GM21576 (cell line): ENCODE data around the gene CD3D.
"Not testable (repeated sequence)": the region's sequence is repeated elsewhere in the genome, so short reads cannot be mapped to it uniquely, and the experiment has no call there.

ENCODE experiments used
- ATAC-seq: cut with Tn5 transposase; IDR thresholded peaks from one replicate; pipeline ENCODE4 v1.9.1; 2021; ENCODE audit warnings: mild to moderate bottlenecking, moderate library complexity; ENCODE audit not compliant: unreplicated experiment

Gene CD3D

GRCh38 chr11:118339281-118339961 lies 3.1 kb downstream of the CD3D start:
- ATAC-seq = no peak

- ATAC-seq = no peak
These were observed 3.9 kb downstream of the CD3D start for GRCh38 chr11:118338637-118339061.

- no peak for ATAC-seq
These were observed 7.8 kb downstream of the CD3D start for GRCh38 chr11:118334745-118335144.

- no peak for ATAC-seq
These were observed 13.8 kb downstream of the CD3D start for GRCh38 chr11:118328745-118329144.

GRCh38 chr11:118325283-118325682 lies 17.2 kb downstream of the CD3D start:
- ATAC-seq = no peak

- no peak for ATAC-seq
These were observed 19.8 kb downstream of the CD3D start for GRCh38 chr11:118322721-118323120.

- no peak for ATAC-seq
These were observed 21.0 kb downstream of the CD3D start for GRCh38 chr11:118321386-118322082.

GRCh38 chr11:118320515-118320914 lies 22.0 kb downstream of the CD3D start:
- no peak for ATAC-seq

GRCh38 chr11:118319337-118319707 lies 23.2 kb downstream of the CD3D start:
- no peak for ATAC-seq

GRCh38 chr11:118318581-118319336 lies 23.7 kb downstream of the CD3D start:
- ATAC-seq = no peak

GRCh38 chr11:118318124-118318523 lies 24.4 kb downstream of the CD3D start:
- ATAC-seq = no peak

- ATAC-seq = no peak
These were observed 27.5 kb downstream of the CD3D start for GRCh38 chr11:118314988-118315411.

- ATAC-seq = no peak
These were observed 29.3 kb downstream of the CD3D start for GRCh38 chr11:118313242-118313641.

- ATAC-seq = no peak
These were observed 30.2 kb downstream of the CD3D start for GRCh38 chr11:118312328-118312727.

- ATAC-seq = no peak
These were observed 31.0 kb downstream of the CD3D start for GRCh38 chr11:118311518-118311917.

GRCh38 chr11:118310781-118311485 lies 31.6 kb downstream of the CD3D start:
- no peak for ATAC-seq

- no peak for ATAC-seq
These were observed 32.2 kb downstream of the CD3D start for GRCh38 chr11:118310271-118310670.

- ATAC-seq = not testable (repeated sequence)
These were observed 33.4 kb downstream of the CD3D start for GRCh38 chr11:118308995-118309528.

- ATAC-seq = no peak
These were observed 35.9 kb downstream of the CD3D start for GRCh38 chr11:118306556-118306955.

- ATAC-seq = no peak
These were observed 36.8 kb downstream of the CD3D start for GRCh38 chr11:118305726-118306125.
